ENCODE measurements around the gene TMEM273.

TMEM273 gene

DNA sequence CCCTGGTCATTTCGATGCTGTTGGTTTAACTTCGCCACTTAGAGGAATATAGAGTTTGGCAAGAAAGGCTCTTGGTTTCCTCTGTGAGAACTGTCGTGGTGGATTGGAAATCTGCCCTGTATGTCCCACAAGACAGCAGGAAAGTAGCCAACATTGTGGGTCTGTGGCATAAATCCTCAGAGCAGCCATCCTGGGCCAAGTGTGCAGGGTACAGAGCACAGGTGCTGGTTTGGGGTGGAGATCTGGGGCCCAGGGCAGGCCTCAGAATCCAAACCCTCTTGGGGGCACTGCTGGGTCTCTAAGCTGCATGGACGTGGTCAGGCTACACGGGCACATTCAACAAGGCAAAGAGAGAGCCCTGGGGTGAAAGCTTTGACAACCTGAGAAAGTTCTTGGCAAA lies 39.2 kb upstream of the TMEM273 start:
- no peak overlapping the region for H3K4me3 ChIP-seq (ENCODE audit: low read depth, low read length)
- TF ChIP-seq, protein P1, sequence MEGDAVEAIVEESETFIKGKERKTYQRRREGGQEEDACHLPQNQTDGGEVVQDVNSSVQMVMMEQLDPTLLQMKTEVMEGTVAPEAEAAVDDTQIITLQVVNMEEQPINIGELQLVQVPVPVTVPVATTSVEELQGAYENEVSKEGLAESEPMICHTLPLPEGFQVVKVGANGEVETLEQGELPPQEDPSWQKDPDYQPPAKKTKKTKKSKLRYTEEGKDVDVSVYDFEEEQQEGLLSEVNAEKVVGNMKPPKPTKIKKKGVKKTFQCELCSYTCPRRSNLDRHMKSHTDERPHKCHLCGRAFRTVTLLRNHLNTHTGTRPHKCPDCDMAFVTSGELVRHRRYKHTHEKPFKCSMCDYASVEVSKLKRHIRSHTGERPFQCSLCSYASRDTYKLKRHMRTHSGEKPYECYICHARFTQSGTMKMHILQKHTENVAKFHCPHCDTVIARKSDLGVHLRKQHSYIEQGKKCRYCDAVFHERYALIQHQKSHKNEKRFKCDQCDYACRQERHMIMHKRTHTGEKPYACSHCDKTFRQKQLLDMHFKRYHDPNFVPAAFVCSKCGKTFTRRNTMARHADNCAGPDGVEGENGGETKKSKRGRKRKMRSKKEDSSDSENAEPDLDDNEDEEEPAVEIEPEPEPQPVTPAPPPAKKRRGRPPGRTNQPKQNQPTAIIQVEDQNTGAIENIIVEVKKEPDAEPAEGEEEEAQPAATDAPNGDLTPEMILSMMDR (IDR thresholded peaks at IDR 0.05; ENCODE audit: borderline replicate concordance, insufficient read depth, low read depth, low read length), result no peak

DNA sequence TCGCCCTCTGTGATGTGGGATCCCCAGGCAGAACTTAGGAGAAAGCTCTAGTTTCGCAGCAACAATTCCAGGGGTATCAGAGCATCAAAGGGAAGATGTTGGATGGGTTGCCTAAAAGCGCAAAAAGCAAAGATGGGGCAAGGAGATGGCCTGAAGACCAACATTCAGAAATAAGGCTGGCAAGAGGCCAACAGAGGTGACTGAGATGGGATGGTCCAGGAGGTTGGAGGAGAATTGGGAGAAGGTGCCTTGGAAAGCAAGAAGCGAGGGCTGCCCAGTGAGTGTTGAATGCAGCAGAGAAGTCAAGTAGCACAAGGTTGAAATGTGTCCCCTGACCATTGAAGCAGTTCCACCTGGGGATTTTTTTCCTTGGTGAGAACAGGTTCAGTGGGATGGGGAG lies 38.4 kb upstream of the TMEM273 start:
- TF ChIP-seq, protein P1 (IDR thresholded peaks at IDR 0.05; ENCODE audit: borderline replicate concordance, insufficient read depth, low read depth, low read length), result no peak

DNA sequence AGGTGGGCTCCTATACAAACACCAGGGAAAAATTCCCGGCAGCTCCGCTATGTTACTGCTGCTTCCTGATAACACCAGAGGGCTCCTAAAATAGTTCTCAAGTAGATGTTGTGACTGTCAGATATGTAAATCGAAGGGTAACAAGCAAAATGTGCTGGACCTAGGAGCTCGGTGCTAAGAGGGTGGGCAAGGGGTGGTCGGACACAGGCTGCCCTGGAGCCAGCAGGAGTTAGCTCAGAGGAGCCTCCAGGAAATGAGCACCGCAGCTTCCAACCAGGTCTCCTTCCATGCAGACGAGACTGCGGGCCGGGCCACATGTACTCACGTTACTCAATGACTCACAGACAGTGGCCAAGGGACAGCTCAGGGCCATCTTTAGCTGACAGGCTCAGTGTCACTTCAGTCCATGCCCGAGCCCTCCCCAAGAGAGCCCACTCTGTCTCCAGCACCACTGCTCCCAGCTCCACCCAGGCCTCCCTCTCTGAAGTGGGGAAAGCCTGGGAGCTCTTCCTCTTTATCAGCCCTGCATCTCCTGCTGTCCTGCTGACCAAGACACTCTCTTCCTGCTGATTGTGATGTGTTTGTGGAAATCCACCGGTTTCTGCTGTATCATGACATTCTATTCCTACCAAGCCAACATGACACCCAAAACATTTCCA lies 37.2 kb upstream of the TMEM273 start:
- TF ChIP-seq, protein P1 (IDR thresholded peaks at IDR 0.05; ENCODE audit: borderline replicate concordance, insufficient read depth, low read depth, low read length), result no peak
- no peak overlapping the region for H3K4me3 ChIP-seq (ENCODE audit: low read depth, low read length)

More for the DNA sequence above, 38.4 kb upstream of the TMEM273 start:
- H3K4me3 ChIP-seq (ENCODE audit: low read depth, low read length), result no peak overlapping the region

DNA sequence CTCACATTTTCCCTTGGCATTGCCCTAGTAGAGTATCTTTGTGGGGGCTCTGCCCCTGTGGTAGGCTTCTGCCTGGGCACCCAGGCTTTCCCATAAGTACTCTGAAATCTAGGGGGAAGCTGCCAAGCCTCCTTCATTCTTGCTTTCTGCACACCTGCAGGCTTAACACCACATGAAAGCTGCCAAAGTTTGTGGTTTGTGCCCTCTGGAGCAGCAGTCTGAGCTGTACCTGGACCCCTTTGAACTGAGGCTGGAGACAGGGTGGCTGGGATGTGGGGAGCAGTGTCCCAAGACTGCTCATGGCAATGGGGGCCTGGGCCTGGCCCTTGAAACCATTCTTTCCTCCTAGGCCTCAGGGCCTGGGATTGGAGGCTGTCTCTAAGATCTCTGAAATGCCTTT lies 35.0 kb upstream of the TMEM273 start:
- no peak overlapping the region for H3K4me3 ChIP-seq (ENCODE audit: low read depth, low read length)
- TF ChIP-seq, protein P1 (IDR thresholded peaks at IDR 0.05; ENCODE audit: borderline replicate concordance, insufficient read depth, low read depth, low read length), result no peak

DNA sequence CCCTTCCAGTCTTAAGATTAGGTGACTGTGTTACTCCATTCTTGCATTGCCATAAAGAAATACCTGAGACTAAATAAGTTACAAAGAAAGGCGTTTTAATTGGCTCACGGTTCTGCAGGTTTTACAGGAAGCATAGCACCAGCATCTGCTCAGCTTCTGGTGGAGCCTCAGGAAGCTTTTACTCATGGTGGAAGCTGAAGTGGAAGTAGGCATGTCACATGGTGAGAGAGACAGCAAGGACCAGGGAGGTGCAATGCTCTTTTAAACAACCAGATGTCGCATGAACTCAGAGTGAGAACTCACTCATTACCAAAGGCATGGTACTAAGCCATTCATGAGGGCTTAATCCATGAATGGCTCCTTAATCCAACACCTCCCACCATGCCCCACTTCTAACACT lies 34.0 kb upstream of the TMEM273 start:
- no peak overlapping the region for H3K4me3 ChIP-seq (ENCODE audit: low read depth, low read length)
- TF ChIP-seq, protein P1 (IDR thresholded peaks at IDR 0.05; ENCODE audit: borderline replicate concordance, insufficient read depth, low read depth, low read length), result no peak

DNA sequence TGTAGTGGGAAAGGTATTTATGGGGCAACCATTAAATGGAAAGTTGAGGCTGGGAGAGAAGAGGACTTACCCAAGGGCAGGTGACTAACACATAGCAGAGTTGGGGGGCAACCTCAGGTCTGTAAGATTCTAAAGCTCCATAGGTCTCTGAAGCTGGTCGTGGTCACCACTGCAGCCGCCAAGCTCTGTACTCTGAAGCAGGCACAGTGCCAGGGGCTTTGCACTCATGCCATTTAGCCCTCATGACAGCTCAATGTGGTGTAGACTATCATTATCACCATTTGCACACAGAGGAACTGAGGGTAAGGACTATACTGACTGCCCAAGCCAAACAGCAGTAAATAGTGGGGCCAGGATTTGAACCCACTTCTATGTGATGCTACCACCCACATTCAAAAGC lies 32.5 kb upstream of the TMEM273 start:
- H3K4me3 ChIP-seq (ENCODE audit: low read depth, low read length), result no peak overlapping the region
- TF ChIP-seq, protein P1 (IDR thresholded peaks at IDR 0.05; ENCODE audit: borderline replicate concordance, insufficient read depth, low read depth, low read length), result no peak

DNA sequence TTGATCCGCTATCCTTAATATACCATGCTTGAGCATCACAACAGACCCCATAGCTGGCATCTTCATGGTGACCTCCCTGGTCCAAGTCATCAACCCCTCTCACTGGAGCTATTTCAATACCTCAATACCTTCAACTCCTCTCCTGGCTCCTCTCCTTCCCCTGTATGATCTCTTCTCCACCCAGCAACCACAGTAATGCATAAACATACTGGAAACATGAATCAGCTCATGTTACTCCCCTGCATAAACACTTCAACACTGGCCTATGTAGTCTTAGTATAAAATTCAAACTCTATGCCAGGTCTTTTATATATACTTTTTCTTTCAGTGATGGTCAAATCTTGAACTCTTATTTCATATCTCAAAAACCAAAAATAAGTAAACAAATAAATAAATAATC lies 31.8 kb upstream of the TMEM273 start:
- TF ChIP-seq, protein P1 (IDR thresholded peaks at IDR 0.05; ENCODE audit: borderline replicate concordance, insufficient read depth, low read depth, low read length), result no peak
- no peak overlapping the region for H3K4me3 ChIP-seq (ENCODE audit: low read depth, low read length)

Data from GM12875 (cell line).